HEK293T (cell line): ENCODE results near the gene ADAMTS17.

Source experiments
- ARNT ChIP-seq: fragments of 450-650 bp; IDR thresholded peaks from 2 replicates; pipeline ENCODE4 v1.6.1; 2017; ENCODE audit warnings: mild to moderate bottlenecking
- BHLHE40 ChIP-seq: fragments of 450-650 bp; IDR thresholded peaks from 2 replicates; pipeline ENCODE4 v1.6.1; 2016; ENCODE audit warnings: mild to moderate bottlenecking, moderate library complexity, borderline replicate concordance
- CTBP1 ChIP-seq: fragments of 450-650 bp; IDR thresholded peaks from 2 replicates; pipeline ENCODE4 v1.6.1; 2016; ENCODE audit warnings: borderline replicate concordance
- FOXA1 ChIP-seq: fragments of 450-650 bp; IDR thresholded peaks from 2 replicates; pipeline ENCODE4 v1.6.1; 2016; ENCODE audit warnings: mild to moderate bottlenecking
- FOXM1 ChIP-seq: fragments of 450-650 bp; IDR thresholded peaks from 2 replicates; pipeline ENCODE4 v1.6.1; 2017; ENCODE audit warnings: mild to moderate bottlenecking, borderline replicate concordance
- HDGF ChIP-seq: fragments of 450-650 bp; IDR thresholded peaks from 2 replicates; pipeline ENCODE4 v1.6.1; 2017; ENCODE audit warnings: antibody characterized with exemption, borderline replicate concordance
- LEF1 ChIP-seq: fragments of 450-650 bp; IDR thresholded peaks from 2 replicates; pipeline ENCODE4 v1.6.1; 2017; ENCODE audit warnings: mild to moderate bottlenecking, borderline replicate concordance
- NFRKB ChIP-seq: fragments of 450-650 bp; IDR thresholded peaks from 2 replicates; pipeline ENCODE4 v1.6.1; 2016; ENCODE audit warnings: mild to moderate bottlenecking, moderate library complexity
- PKNOX1 ChIP-seq: fragments of 450-650 bp; IDR thresholded peaks from 2 replicates; pipeline ENCODE4 v1.6.1; 2016
- SP1 ChIP-seq: fragments of 450-650 bp; IDR thresholded peaks from 2 replicates; pipeline ENCODE4 v1.6.1; 2017
- SUZ12 ChIP-seq: fragments of 450-650 bp; IDR thresholded peaks from 2 replicates; pipeline ENCODE4 v1.6.1; 2016; ENCODE audit warnings: mild to moderate bottlenecking
- TARDBP ChIP-seq: fragments of 450-650 bp; IDR thresholded peaks from 2 replicates; pipeline ENCODE4 v1.6.1; 2016

GRCh38 chr15:99958426-99959097 is 383.2 kb downstream of the ADAMTS17 start:
- TF ChIP-seq ARNT (no peak), SUZ12 (no peak), NFRKB (no peak), SP1 (no peak), BHLHE40 (no peak), CTBP1 (no peak), LEF1 (no peak), HDGF (no peak), FOXA1 (no peak), TARDBP (no peak), PKNOX1 (no peak), FOXM1 (no peak)
